ENCODE data around the gene USHBP1. TPM values are rescaled to one million over a fixed set of nuclear protein-coding genes. Genes with fewer than 3 reads are reported as not detected.

Gene USHBP1, protein sequence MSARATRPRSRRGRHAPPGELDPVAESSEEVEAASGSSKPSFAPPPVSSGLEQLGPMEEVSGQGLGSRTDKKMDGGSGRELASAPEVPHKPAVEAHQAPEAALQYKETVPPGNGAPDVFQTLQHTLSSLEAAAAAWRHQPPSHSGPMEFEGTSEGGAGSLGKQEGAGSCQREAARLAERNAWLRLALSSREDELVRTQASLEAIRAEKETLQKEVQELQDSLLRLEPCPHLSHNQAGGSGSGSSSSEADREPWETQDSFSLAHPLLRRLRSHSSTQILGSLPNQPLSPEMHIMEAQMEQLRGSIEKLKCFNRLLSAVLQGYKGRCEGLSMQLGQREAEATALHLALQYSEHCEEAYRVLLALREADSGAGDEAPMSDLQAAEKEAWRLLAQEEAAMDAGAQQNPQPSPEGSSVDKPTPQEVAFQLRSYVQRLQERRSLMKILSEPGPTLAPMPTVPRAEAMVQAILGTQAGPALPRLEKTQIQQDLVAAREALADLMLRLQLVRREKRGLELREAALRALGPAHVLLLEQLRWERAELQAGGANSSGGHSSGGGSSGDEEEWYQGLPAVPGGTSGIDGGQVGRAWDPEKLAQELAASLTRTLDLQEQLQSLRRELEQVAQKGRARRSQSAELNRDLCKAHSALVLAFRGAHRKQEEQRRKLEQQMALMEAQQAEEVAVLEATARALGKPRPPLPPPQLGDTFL
- total RNA-seq (under 1 TPM in 1 of 2 experiments, not detected in 1; 0.33 TPM), polyA plus RNA-seq (under 1 TPM in 1 of 2 donors, not detected in 1; 0.10 TPM)

DNA sequence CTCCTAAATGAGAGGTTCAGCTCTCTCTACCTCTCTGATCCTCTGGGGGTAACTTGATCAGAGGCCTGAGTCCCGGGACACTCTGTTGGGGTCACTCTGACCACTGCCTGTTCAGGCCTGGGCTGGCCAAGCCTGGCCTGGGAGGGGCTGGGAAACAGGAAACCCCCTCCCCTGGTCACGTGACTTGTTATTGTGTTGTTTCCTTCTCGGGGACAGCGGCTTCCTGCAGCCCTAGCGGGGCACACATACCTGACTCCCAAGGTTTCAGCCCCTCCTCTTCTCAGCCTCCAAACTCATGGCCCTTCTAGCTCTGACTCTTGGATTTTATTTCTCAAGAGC lies at the start of gene USHBP1:
Gene USHBP1 (minus strand): TSS at position 105 of the 339 bp plus-strand sequence. CDS start 446 bp downstream, outside the sequence.
- H3K27me3 ChIP-seq (ENCODE audit: insufficient read depth, low read length) = no peaks in the 10 kb centered on the region
- H3K4me1 ChIP-seq (ENCODE audit: insufficient read depth, low read length) = peaks cover 29% of the 10 kb centered on the region
- peaks cover 5% of the 10 kb centered on the region for H3K36me3 ChIP-seq (ENCODE audit: insufficient read depth, low read length)
- H3K27ac ChIP-seq (ENCODE audit: low read depth, low read length) = no peak within 1 kb of the TSS
- POLR2A ChIA-PET (ENCODE audit: partially characterized antibody) = interaction anchor here (0.8 to 1.2 kb wide), 2 partner anchors 18 to 125 kb away, joined by 3 read pairs; no protein-coding TSS in a partner anchor
- Mint-ChIP-seq H3K36me3 (peaks cover 0 to 10% of the 10 kb centered on the region in 2 donors), H3K4me3 (peak within 1 kb of the TSS in 1 of 8 donors; percentile 5), H3K4me1 (peaks cover 15 to 39% (median 31%) of the 10 kb centered on the region in 4 donors), H3K27me3 (peaks cover 1 to 2% of the 10 kb centered on the region in 2 donors), H3K9me3 (no peaks in the 10 kb centered on the region), H3K27ac (peak within 1 kb of the TSS in 5 of 7 donors; percentile 7 to 92 (median 59))
- no peak within 1 kb of the TSS for H3K4me3 ChIP-seq (ENCODE audit: low read length in 2 of 2)
- CTCF ChIA-PET (ENCODE audit: partially characterized antibody) = interaction anchor here (0.6 to 8.0 kb wide), 6 partner anchors 12 to 154 kb away, joined by 3 to 65 read pairs (median 4); partner anchors contain the start of genes ANKLE1, OCEL1 and USE1
- no peaks in the 10 kb centered on the region for H3K9me3 ChIP-seq (ENCODE audit: control insufficient read depth in 1 of 2, low read length in 2 of 2)
- DNase-seq = no peak
- intact Hi-C loops (cut with micrococcal nuclease) = no loop called here

GRCh38 chr19:17314007-17314593 lies 49.6 kb upstream of the USHBP1 start:
- Histone ChIP-seq H3K4me3 (ENCODE audit: low read length in 2 of 2) (no peak overlapping the region), H3K4me1 (ENCODE audit: insufficient read depth, low read length) (peaks cover 24% of the 10 kb centered on the region), H3K27me3 (ENCODE audit: insufficient read depth, low read length) (no peaks in the 10 kb centered on the region), H3K9me3 (ENCODE audit: control insufficient read depth in 1 of 2, low read length in 2 of 2) (no peaks in the 10 kb centered on the region), H3K27ac (ENCODE audit: low read depth, low read length) (no peak overlapping the region), H3K36me3 (ENCODE audit: insufficient read depth, low read length) (peaks cover 29% of the 10 kb centered on the region)
- peaks cover 15 to 36% (median 22%) of the 10 kb centered on the region in 4 donors for H3K4me1 Mint-ChIP-seq
- no peaks in the 10 kb centered on the region for H3K9me3 Mint-ChIP-seq
- intact Hi-C loops (cut with micrococcal nuclease) = no loop called here
- peaks cover 11 to 24% of the 10 kb centered on the region in 2 donors for H3K36me3 Mint-ChIP-seq
- H3K4me3 Mint-ChIP-seq = no peak overlapping the region
- no peaks in the 10 kb centered on the region for H3K27me3 Mint-ChIP-seq
- H3K27ac Mint-ChIP-seq = peak overlapping the region in 1 of 7 donors; percentile 8
- CTCF ChIA-PET (ENCODE audit: partially characterized antibody) = no interaction called here
- peak in 1 of 5 donors; percentile 30 for DNase-seq
- POLR2A ChIA-PET (ENCODE audit: partially characterized antibody) = no interaction called here

DNA sequence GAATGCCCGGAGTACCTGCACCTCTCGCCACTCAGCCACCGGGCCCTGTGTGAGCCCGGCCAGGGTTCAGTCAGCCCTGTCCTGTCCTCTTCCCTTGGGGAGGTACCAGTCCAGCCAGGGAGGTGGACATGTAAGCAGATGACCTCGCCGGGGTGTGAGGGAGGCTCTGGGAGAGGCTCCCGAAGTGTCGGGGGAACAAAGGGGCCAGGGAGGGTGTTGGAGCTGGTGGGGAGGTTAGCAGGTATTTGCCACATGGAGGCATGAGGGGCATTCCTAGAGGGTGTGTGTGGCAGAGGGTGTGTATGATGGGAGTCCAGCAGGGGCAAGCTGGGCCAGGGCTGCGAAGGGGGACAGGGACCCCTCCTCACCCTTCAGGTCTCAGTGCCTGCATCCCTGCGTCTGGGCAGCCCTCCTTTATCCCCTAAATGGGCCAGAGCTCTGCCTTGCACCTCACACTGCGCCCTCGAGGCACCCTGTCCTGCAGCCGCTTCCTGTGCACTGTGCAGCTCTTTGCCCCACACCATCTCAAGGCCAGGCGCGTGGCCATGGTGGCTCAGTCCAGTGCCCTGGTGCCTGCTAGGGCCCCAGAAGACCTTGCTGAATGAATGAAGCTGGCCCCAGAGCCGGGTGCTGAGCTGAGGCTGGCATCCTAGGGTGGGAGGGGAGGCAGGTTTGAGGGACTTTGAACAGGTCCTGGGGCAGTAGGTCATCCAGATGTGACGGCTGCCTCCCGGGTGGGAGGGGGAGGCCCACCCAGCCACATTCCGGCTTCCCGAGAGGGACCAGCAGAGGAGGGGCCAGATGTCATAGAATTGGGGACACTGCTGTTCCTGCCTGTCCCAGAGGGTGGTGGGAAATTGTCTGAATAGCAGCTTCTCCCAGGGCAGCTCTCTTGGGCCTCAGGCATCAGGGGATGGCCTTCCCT lies 47.9 kb upstream of the USHBP1 start:
- Histone ChIP-seq H3K27ac (ENCODE audit: low read depth, low read length) (no peak overlapping the region), H3K4me3 (ENCODE audit: low read length in 2 of 2) (no peak overlapping the region), H3K9me3 (ENCODE audit: control insufficient read depth in 1 of 2, low read length in 2 of 2) (no peaks in the 10 kb centered on the region), H3K4me1 (ENCODE audit: insufficient read depth, low read length) (peaks cover 30% of the 10 kb centered on the region), H3K36me3 (ENCODE audit: insufficient read depth, low read length) (peaks cover 29% of the 10 kb centered on the region), H3K27me3 (ENCODE audit: insufficient read depth, low read length) (no peaks in the 10 kb centered on the region)
- ChIA-PET POLR2A (ENCODE audit: partially characterized antibody) (interaction anchor here (1.1 to 1.5 kb wide), 3 partner anchors 12 to 15 kb away, joined by 3 to 5 read pairs (median 3); no protein-coding TSS in a partner anchor), CTCF (ENCODE audit: partially characterized antibody) (interaction anchor here (1.2 kb wide), 1 partner anchor 74 kb away, joined by 4 read pairs; no protein-coding TSS in a partner anchor)
- peaks cover 20 to 46% (median 30%) of the 10 kb centered on the region in 4 donors for H3K4me1 Mint-ChIP-seq
- no peaks in the 10 kb centered on the region for H3K9me3 Mint-ChIP-seq
- H3K27ac Mint-ChIP-seq = no peak overlapping the region
- H3K27me3 Mint-ChIP-seq = no peaks in the 10 kb centered on the region
- H3K36me3 Mint-ChIP-seq = peaks cover 11 to 24% of the 10 kb centered on the region in 2 donors
- H3K4me3 Mint-ChIP-seq = no peak overlapping the region
- intact Hi-C loops (cut with micrococcal nuclease) = no loop called here
- peak in 1 of 5 donors; percentile 30 for DNase-seq

- Histone ChIP-seq H3K9me3 (ENCODE audit: control insufficient read depth in 1 of 2, low read length in 2 of 2) (no peaks in the 10 kb centered on the region), H3K4me1 (ENCODE audit: insufficient read depth, low read length) (peaks cover 33% of the 10 kb centered on the region), H3K27me3 (ENCODE audit: insufficient read depth, low read length) (no peaks in the 10 kb centered on the region), H3K36me3 (ENCODE audit: insufficient read depth, low read length) (peaks cover 29% of the 10 kb centered on the region), H3K27ac (ENCODE audit: low read depth, low read length) (no peak overlapping the region), H3K4me3 (ENCODE audit: low read length in 2 of 2) (no peak overlapping the region)
- DNase-seq = peak in 1 of 5 donors; percentile 18
- no peaks in the 10 kb centered on the region for H3K9me3 Mint-ChIP-seq
- peak overlapping the region in 6 of 8 donors; percentile 40 to 95 (median 64) for H3K4me3 Mint-ChIP-seq
- intact Hi-C loops (cut with micrococcal nuclease) = no loop called here
- ChIA-PET POLR2A (ENCODE audit: partially characterized antibody) (interaction anchor here (1.2 kb wide), 1 partner anchor 12 kb away, joined by 3 read pairs; no protein-coding TSS in a partner anchor), CTCF (ENCODE audit: partially characterized antibody) (interaction anchor here (0.6 to 1.2 kb wide), 2 partner anchors 12 to 74 kb away, joined by 3 to 4 read pairs; no protein-coding TSS in a partner anchor)
- no peaks in the 10 kb centered on the region for H3K27me3 Mint-ChIP-seq
- H3K4me1 Mint-ChIP-seq = peaks cover 20 to 51% (median 31%) of the 10 kb centered on the region in 4 donors
- H3K27ac Mint-ChIP-seq = peak overlapping the region in 5 of 7 donors; percentile 27 to 90 (median 64)
- H3K36me3 Mint-ChIP-seq = peaks cover 11 to 21% of the 10 kb centered on the region in 2 donors
Measured at GRCh38 chr19:17311455-17312188, 47.1 kb upstream of the USHBP1 start.

DNA sequence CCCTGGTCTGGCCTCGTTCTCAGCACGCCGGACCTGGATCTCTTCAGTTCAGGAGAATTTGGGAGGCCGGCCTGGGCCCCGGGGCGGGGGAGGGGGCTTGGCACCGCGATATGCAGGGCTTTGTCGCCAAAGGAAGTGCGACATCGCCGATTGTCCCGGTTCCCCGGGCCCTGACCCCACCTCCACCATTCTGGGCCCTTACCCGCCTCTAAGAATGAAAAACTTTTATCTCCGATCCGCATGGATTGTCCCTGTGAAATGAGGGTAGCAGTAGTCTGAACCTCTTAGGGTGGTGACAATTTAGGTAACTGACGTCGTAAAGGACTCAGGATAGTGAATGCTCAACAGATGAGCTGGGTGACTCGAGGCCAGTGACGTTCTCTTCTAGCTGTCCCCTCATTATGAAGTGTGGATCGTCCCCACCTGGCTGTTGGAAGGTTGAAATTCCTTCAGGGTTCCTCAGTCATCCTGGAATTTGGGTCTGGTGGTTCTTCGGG lies 45.5 kb upstream of the USHBP1 start:
- peaks cover 45% of the 10 kb centered on the region for H3K4me1 ChIP-seq (ENCODE audit: insufficient read depth, low read length)

More for the DNA sequence above, 45.5 kb upstream of the USHBP1 start:
- H3K27ac Mint-ChIP-seq = peak overlapping the region; percentile 78 to 97 (median 97)
- ChIA-PET CTCF (ENCODE audit: partially characterized antibody) (interaction anchor here (1.5 to 2.0 kb wide), 2 partner anchors 50 to 156 kb away, joined by 4 to 5 read pairs; no protein-coding TSS in a partner anchor), POLR2A (ENCODE audit: partially characterized antibody) (interaction anchor here (0.8 to 3.7 kb wide), 10 partner anchors 12 to 235 kb away, joined by 3 to 54 read pairs (median 7); partner anchors contain the start of genes ANO8, BABAM1, HAUS8 and MVB12A)
- H3K4me3 Mint-ChIP-seq = peak overlapping the region; percentile 95 to 99 (median 97)
- intact Hi-C loops (cut with micrococcal nuclease) = loop anchor here (1.0 to 5.0 kb wide), 4 partner anchors 27 to 97 kb away; partner anchors contain the start of genes BABAM1, BST2, GTPBP3 and OCEL1
- peaks cover 23 to 59% (median 40%) of the 10 kb centered on the region in 4 donors for H3K4me1 Mint-ChIP-seq
- no peaks in the 10 kb centered on the region for H3K27me3 Mint-ChIP-seq
- DNase-seq = peak in 1 of 5 donors; percentile 44
- H3K4me3 ChIP-seq (ENCODE audit: low read length in 2 of 2) = peak overlapping the region; percentile 81 to 82
- H3K36me3 Mint-ChIP-seq = peaks cover 3 to 14% of the 10 kb centered on the region in 2 donors
- H3K9me3 ChIP-seq (ENCODE audit: control insufficient read depth in 1 of 2, low read length in 2 of 2) = no peaks in the 10 kb centered on the region
- peaks cover 22% of the 10 kb centered on the region for H3K36me3 ChIP-seq (ENCODE audit: insufficient read depth, low read length)
- H3K27ac ChIP-seq (ENCODE audit: low read depth, low read length) = peak overlapping the region; percentile 82
- H3K27me3 ChIP-seq (ENCODE audit: insufficient read depth, low read length) = no peaks in the 10 kb centered on the region
- H3K9me3 Mint-ChIP-seq = no peaks in the 10 kb centered on the region

Data from CD4-positive, alpha-beta memory T cell (primary cell).